SK-N-SH (cell line): ENCODE results near the gene PCDHGB6. TPM values are rescaled to one million over a fixed set of nuclear protein-coding genes. Genes with fewer than 3 reads are reported as not detected.
A peak's percentile ranks its signal among the peaks of the same experiment; 100 is the strongest.

ENCODE experiments used
- CTCF ChIA-PET: fragments of 300-600, 350-600 bp; formaldehyde crosslinking; extraction: SDS; loops from one replicate; lab custom pipeline; 2021; lab: Yijun Ruan, JAX
- POLR2A ChIA-PET: fragments of 350-600 bp; sonication (Branson Sonifier 250); formaldehyde crosslinking; extraction: SDS; loops from one replicate; lab custom pipeline; 2020; ENCODE audit warnings: antibody characterized with exemption, inconsistent platforms; lab: Yijun Ruan, JAX
- DNase-seq: peaks from one replicate; pipeline ENCODE4 v3.0.0; 2012
- H2AFZ ChIP-seq: fragments of 200-600 bp; sonication (generic); 2 replicates; pipeline ENCODE4 v1.8.1; 2016; ENCODE audit warnings: antibody characterized with exemption, mild to moderate bottlenecking, low read depth
- H3F3A ChIP-seq: fragments of 200-600 bp; sonication (generic); replicated peaks from 2 replicates; pipeline ENCODE3; 2016; ENCODE audit warnings: antibody characterized with exemption, mild to moderate bottlenecking; ENCODE audit not compliant: insufficient read depth
- H3K27ac ChIP-seq, 2 experiments: fragments of 200-500 bp in 1 of 2; fragments of 200-600 bp in 1 of 2; sonication (Bioruptor generic) in 1 of 2; sonication (generic), shearing (Covaris generic) in 1 of 2; 2 replicates each; pipeline versions ENCODE4 v1.5.1 to v1.6.1; 2014 to 2016; ENCODE audit warnings: low read depth in 2 of 2, inconsistent platforms in 1 of 2, low read length in 1 of 2, mild to moderate bottlenecking in 1 of 2, mixed read lengths in 1 of 2
- H3K27me3 ChIP-seq: fragments of 200-600 bp; sonication (generic), shearing (Covaris generic); 2 replicates; pipeline ENCODE4 v1.6.1; 2016; ENCODE audit warnings: mixed run types; ENCODE audit not compliant: insufficient read depth
- H3K36me3 ChIP-seq, 2 experiments: fragments of 200-500 bp in 1 of 2; fragments of 200-600 bp in 1 of 2; sonication (Bioruptor generic) in 1 of 2; sonication (generic) in 1 of 2; replicated peaks in 1 of 2; 2 replicates each; pipeline versions ENCODE3 to v1.5.1; 2014 to 2016; ENCODE audit warnings: low read length in 1 of 2, mild to moderate bottlenecking in 1 of 2; ENCODE audit not compliant: insufficient read depth in 2 of 2, control insufficient read depth in 1 of 2
- H3K4me1 ChIP-seq, 2 experiments: fragments of 200-500 bp in 1 of 2; fragments of 200-600 bp in 1 of 2; sonication (Bioruptor generic) in 1 of 2; sonication (generic), shearing (Covaris generic) in 1 of 2; 2 replicates each; pipeline versions ENCODE4 v1.5.1 to v1.6.1; 2014 to 2016; ENCODE audit warnings: low read depth in 1 of 2, low read length in 1 of 2, mixed run types in 1 of 2; ENCODE audit not compliant: insufficient read depth in 2 of 2, control insufficient read depth in 1 of 2
- H3K4me2 ChIP-seq: fragments of 200-600 bp; sonication (generic), shearing (Covaris generic); 2 replicates; pipeline ENCODE4 v1.6.1; 2017; ENCODE audit warnings: mixed run types
- H3K4me3 ChIP-seq, 2 experiments: fragments of 200-500 bp in 1 of 2; fragments of 200-600 bp in 1 of 2; sonication (Bioruptor generic) in 1 of 2; sonication (generic), shearing (Covaris generic) in 1 of 2; 2 replicates each; pipeline versions ENCODE4 v1.5.1 to v1.8.1; 2014 to 2016; ENCODE audit warnings: low read depth in 2 of 2, inconsistent platforms in 1 of 2, low read length in 1 of 2, mild to moderate bottlenecking in 1 of 2, mixed read lengths in 1 of 2, moderate library complexity in 1 of 2
- H3K79me2 ChIP-seq: fragments of 200-600 bp; sonication (generic); 2 replicates; pipeline ENCODE4 v1.8.1; 2017; ENCODE audit warnings: mild to moderate bottlenecking; ENCODE audit not compliant: insufficient read depth
- H3K9ac ChIP-seq: fragments of 200-600 bp; sonication (generic); 2 replicates; pipeline ENCODE4 v1.6.1; 2017; ENCODE audit warnings: mixed run types
- H3K9me2 ChIP-seq: fragments of 200-600 bp; sonication (generic); 2 replicates; pipeline ENCODE4 v1.6.1; 2017; ENCODE audit warnings: mixed run types
- H3K9me3 ChIP-seq: fragments of 200-600 bp; sonication (generic); 2 replicates; pipeline ENCODE4 v1.6.1; 2017; ENCODE audit warnings: mixed run types, mild to moderate bottlenecking, moderate library complexity
- H4K20me1 ChIP-seq: fragments of 200-600 bp; sonication (generic); 2 replicates; pipeline ENCODE4 v1.6.1; 2017; ENCODE audit warnings: mild to moderate bottlenecking, mixed run types; ENCODE audit not compliant: insufficient read depth
- ELF1 ChIP-seq: IDR thresholded peaks from 2 replicates; pipeline ENCODE4 v1.4.0; 2012
- EP300 ChIP-seq, 2 experiments: IDR thresholded peaks; 2 replicates each; pipeline versions ENCODE4 v1.4.0 to v1.6.1; 2012; ENCODE audit warnings: borderline replicate concordance in 1 of 2, low read depth in 1 of 2, low read length in 1 of 2
- EZH2phosphoT487 ChIP-seq: fragments of 200-600 bp; sonication (generic); IDR thresholded peaks from 2 replicates; pipeline ENCODE4 v1.6.1; 2017; ENCODE audit warnings: low read depth, mixed run types, mild to moderate bottlenecking, antibody characterized with exemption, moderate library complexity, borderline replicate concordance
- FOSL2 ChIP-seq: IDR thresholded peaks from 2 replicates; pipeline ENCODE4 v1.4.0; 2012; ENCODE audit warnings: low read depth, mild to moderate bottlenecking, moderate library complexity, borderline replicate concordance
- FOXM1 ChIP-seq: IDR thresholded peaks from 2 replicates; pipeline ENCODE4 v1.4.0; 2012; ENCODE audit warnings: low read depth, mild to moderate bottlenecking
- GABPA ChIP-seq: IDR thresholded peaks from 2 replicates; pipeline ENCODE4 v1.4.0; 2012; ENCODE audit warnings: low read depth, mild to moderate bottlenecking
- GATA2 ChIP-seq: sonication (generic); formaldehyde crosslinking; IDR thresholded peaks from 2 replicates; pipeline ENCODE4 v1.5.0; 2020; ENCODE audit warnings: mild to moderate bottlenecking, missing genetic modification reagents
- MEF2A ChIP-seq: IDR thresholded peaks from 2 replicates; pipeline ENCODE4 v1.4.0; 2012; ENCODE audit warnings: low read depth, borderline replicate concordance
- NRF1 ChIP-seq: IDR thresholded peaks from 2 replicates; pipeline ENCODE4 v1.6.1; 2012; ENCODE audit warnings: low read depth, mild to moderate bottlenecking, low read length
- RCOR1 ChIP-seq: fragments of 150-350 bp; IDR thresholded peaks from 2 replicates; pipeline ENCODE4 v1.6.1; 2017; ENCODE audit warnings: antibody characterized with exemption, low read length
- RXRA ChIP-seq: IDR thresholded peaks from 2 replicates; pipeline ENCODE4 v1.4.0; 2012; ENCODE audit warnings: low read depth, mild to moderate bottlenecking, borderline replicate concordance
- SIN3A ChIP-seq: IDR thresholded peaks from 2 replicates; pipeline ENCODE4 v1.6.1; 2012; ENCODE audit warnings: low read depth, mild to moderate bottlenecking, low read length, moderate library complexity, borderline replicate concordance
- SMC3 ChIP-seq: IDR thresholded peaks from 2 replicates; pipeline ENCODE4 v1.6.1; 2012; ENCODE audit warnings: low read depth, low read length, improper control_type of control experiment
- TAF1 ChIP-seq: IDR thresholded peaks from 2 replicates; pipeline ENCODE4 v1.6.1; 2012; ENCODE audit warnings: low read depth, mild to moderate bottlenecking, low read length, moderate library complexity, borderline replicate concordance
- TCF12 ChIP-seq: IDR thresholded peaks from 2 replicates; pipeline ENCODE4 v1.4.0; 2012
- YY1 ChIP-seq: IDR thresholded peaks from 2 replicates; pipeline ENCODE4 v1.4.0; 2012; ENCODE audit warnings: low read depth, mild to moderate bottlenecking
- WGBS: methylation state at CpG from one replicate; pipeline ENCODE4 v1.1.6; 2017; ENCODE audit warnings: low lambda C conversion rate; 5-methylcytosine and 5-hydroxymethylcytosine counted together
- polyA plus RNA-seq, 3 experiments: library from polyadenylated mRNA; depleted of rRNA; stranded (reverse); fragments of >200 nt; gene quantifications; 2 replicates each; pipeline ENCODE4 v1.2.3, GENCODE V29; 2012
- TF ChIP-seq, protein P1 (sequence below): IDR thresholded peaks from 2 replicates; pipeline ENCODE4; 2012
- TF ChIP-seq, protein P2 (sequence below): fragments of 150-350 bp; IDR thresholded peaks from 2 replicates; pipeline ENCODE4 v1.6.1; 2016; ENCODE audit warnings: mild to moderate bottlenecking, low read depth, low read length
- TF ChIP-seq, protein P3 (sequence below): IDR thresholded peaks from 2 replicates; pipeline ENCODE4 v1.4.0; 2012; ENCODE audit warnings: low read depth
- TF ChIP-seq, protein P4 (sequence below): IDR thresholded peaks from 2 replicates; pipeline ENCODE4 v1.4.0; 2012; ENCODE audit warnings: low read depth, borderline replicate concordance

Gene PCDHGB6
- polyA plus RNA-seq, 1 of the 3 experiments (the other 2 are of a cell fraction), result 0.18 TPM

DNA sequence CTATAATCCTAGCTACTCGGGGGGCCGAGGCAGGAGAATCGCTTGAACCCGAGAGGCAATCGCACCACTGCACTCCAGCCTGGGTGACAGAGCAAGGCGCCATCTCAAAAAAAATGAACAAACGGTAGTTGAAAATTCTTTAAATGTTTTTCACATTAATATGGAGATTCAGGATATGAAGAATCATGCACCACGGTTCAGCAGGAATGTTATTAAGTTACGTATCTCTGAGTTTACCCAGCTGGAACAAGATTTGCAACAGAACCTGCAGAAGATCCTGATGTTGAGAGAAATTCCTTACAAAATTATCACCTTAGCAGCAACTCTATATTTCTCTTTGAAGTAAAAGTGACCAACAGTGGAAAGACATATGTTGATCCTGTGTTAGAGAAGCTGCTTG is 32.5 kb downstream of the PCDHGB6 start:
- no peak overlapping the region for H3K4me2 ChIP-seq
- TF ChIP-seq, protein P1, sequence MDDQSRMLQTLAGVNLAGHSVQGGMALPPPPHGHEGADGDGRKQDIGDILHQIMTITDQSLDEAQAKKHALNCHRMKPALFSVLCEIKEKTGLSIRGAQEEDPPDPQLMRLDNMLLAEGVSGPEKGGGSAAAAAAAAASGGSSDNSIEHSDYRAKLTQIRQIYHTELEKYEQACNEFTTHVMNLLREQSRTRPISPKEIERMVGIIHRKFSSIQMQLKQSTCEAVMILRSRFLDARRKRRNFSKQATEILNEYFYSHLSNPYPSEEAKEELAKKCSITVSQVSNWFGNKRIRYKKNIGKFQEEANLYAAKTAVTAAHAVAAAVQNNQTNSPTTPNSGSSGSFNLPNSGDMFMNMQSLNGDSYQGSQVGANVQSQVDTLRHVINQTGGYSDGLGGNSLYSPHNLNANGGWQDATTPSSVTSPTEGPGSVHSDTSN, result no peak
- TF ChIP-seq TCF12, result no peak
- no peak for TF ChIP-seq MEF2A
- no peak for TF ChIP-seq RXRA
- TF ChIP-seq, protein P2, sequence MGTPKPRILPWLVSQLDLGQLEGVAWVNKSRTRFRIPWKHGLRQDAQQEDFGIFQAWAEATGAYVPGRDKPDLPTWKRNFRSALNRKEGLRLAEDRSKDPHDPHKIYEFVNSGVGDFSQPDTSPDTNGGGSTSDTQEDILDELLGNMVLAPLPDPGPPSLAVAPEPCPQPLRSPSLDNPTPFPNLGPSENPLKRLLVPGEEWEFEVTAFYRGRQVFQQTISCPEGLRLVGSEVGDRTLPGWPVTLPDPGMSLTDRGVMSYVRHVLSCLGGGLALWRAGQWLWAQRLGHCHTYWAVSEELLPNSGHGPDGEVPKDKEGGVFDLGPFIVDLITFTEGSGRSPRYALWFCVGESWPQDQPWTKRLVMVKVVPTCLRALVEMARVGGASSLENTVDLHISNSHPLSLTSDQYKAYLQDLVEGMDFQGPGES, result no peak
- TF ChIP-seq FOSL2, result no peak
- no peak for TF ChIP-seq EP300 (IDR thresholded peaks at IDR 0.05; ENCODE audit: borderline replicate concordance in 1 of 2, low read depth in 1 of 2, low read length in 1 of 2)
- TF ChIP-seq SMC3, result no peak
- no peak for TF ChIP-seq ELF1
- no peak for DNase-seq
- CTCF ChIA-PET, result no interaction called here
- H3F3A ChIP-seq, result no peaks in the 10 kb centered on the region
- no peaks in the 10 kb centered on the region for H3K27me3 ChIP-seq
- H3K36me3 ChIP-seq, result no peaks in the 10 kb centered on the region
- H3K79me2 ChIP-seq, result 0 out of 2 replicates have a peak, but pooled peaks cover 3% of the 10 kb centered on the region
- H3K4me1 ChIP-seq, result no peaks in the 10 kb centered on the region
- 79% methylated on average over 9 of the region's 9 CpGs for WGBS
- H3K9me3 ChIP-seq, result peaks cover 4% of the 10 kb centered on the region; the same call in 1 of the 2 replicates
- H3K27ac ChIP-seq, result no peak overlapping the region
- H3K9ac ChIP-seq, result no peak overlapping the region
- H3K4me3 ChIP-seq, result peak overlapping the region in 1 of 2 experiments; percentile 12; a peak in 1 of 4 replicates
- H4K20me1 ChIP-seq, result no peaks in the 10 kb centered on the region
- POLR2A ChIA-PET, result no interaction called here
- no peak overlapping the region for H2AFZ ChIP-seq
- no peaks in the 10 kb centered on the region for H3K9me2 ChIP-seq

DNA sequence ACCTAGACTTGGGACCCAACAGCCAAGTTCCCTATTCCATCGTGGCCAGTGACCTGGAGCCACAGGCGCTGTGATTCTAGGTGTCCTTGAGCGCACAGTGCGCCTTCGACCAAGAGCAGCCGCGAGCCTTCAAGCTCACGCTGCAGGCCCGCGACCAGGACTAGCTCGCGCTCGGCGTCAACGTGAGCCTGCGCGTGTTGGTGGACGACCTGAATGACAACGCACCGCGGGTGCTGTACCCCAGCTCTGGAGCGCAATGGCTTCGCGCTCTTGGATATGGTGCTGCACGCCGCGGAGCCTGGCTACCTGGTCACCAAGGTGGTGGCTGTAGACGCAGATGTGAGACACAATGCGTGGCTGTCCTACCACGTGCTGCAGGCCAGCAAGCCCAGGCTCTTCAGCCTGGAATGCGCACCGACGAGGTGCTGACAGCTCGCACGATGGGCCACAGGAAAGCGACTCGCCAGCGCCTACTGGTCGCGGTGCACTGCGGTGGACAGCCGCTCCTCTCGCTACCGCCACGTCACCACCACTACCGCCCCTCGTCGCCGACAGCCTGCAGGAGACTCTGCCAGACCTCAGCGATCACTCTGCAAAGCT is 33.9 kb downstream of the PCDHGB6 start:
- ChIA-PET POLR2A (no interaction called here), CTCF (interaction anchor here (1.4 to 1.5 kb wide), 2 partner anchors 116 to 126 kb away, joined by 4 to 5 read pairs; no protein-coding TSS in a partner anchor)
- H3K27me3 ChIP-seq, result no peaks in the 10 kb centered on the region
- no peak overlapping the region for H3K9ac ChIP-seq
- 92% methylated on average over 38 of the region's 50 CpGs for WGBS
- peaks cover 4% of the 10 kb centered on the region; the same call in 1 of the 2 replicates for H3K9me3 ChIP-seq
- no peak overlapping the region for H2AFZ ChIP-seq
- H3K79me2 ChIP-seq, result no peaks in the 10 kb centered on the region
- no peaks in the 10 kb centered on the region for H3K4me1 ChIP-seq
- no peaks in the 10 kb centered on the region for H3F3A ChIP-seq
- no peaks in the 10 kb centered on the region for H4K20me1 ChIP-seq
- H3K4me3 ChIP-seq, result no peak overlapping the region
- no peaks in the 10 kb centered on the region for H3K36me3 ChIP-seq
- no peak for DNase-seq
- H3K9me2 ChIP-seq, result no peaks in the 10 kb centered on the region
- no peak overlapping the region for H3K27ac ChIP-seq
- no peak overlapping the region for H3K4me2 ChIP-seq
- TF ChIP-seq, protein P2, result no peak
- TF ChIP-seq RXRA (no peak), EZH2phosphoT487 (no peak), YY1 (no peak), FOXM1 (no peak), RCOR1 (no peak), GATA2 (no peak), TAF1 (no peak), GABPA (no peak), SIN3A (no peak), NRF1 (no peak), MEF2A (no peak)
- TF ChIP-seq, protein P1, result no peak
- TF ChIP-seq, protein P3, sequence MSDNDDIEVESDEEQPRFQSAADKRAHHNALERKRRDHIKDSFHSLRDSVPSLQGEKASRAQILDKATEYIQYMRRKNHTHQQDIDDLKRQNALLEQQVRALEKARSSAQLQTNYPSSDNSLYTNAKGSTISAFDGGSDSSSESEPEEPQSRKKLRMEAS, result no peak
- TF ChIP-seq, protein P4, sequence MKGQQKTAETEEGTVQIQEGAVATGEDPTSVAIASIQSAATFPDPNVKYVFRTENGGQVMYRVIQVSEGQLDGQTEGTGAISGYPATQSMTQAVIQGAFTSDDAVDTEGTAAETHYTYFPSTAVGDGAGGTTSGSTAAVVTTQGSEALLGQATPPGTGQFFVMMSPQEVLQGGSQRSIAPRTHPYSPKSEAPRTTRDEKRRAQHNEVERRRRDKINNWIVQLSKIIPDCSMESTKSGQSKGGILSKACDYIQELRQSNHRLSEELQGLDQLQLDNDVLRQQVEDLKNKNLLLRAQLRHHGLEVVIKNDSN, result no peak
